ENCODE results near the gene CRHBP. TPM values are rescaled to one million over a fixed set of nuclear protein-coding genes. Genes with fewer than 3 reads are reported as not detected.

The CRHBP gene
- total RNA-seq, 4 donors from 2014 or later, result 1.3 to 8.1 (median 7.0) TPM; not detected in 1

GRCh38 chr5:76978869-76979268 lies 26.0 kb downstream of the CRHBP start:
- Histone ChIP-seq H3K36me3 (no peaks in the 10 kb centered on the region), H3K27ac (no peak overlapping the region), H3K4me3 (no peak overlapping the region), H3K9me3 (no peaks in the 10 kb centered on the region), H3K4me1 (no peaks in the 10 kb centered on the region), H3K27me3 (no peaks in the 10 kb centered on the region)
- no peak for TF ChIP-seq CTCF (IDR thresholded peaks at IDR 0.05)
- no peak for TF ChIP-seq POLR2A (IDR thresholded peaks at IDR 0.05)
- DNase-seq, result no peak
- intact Hi-C loops (cut with DNase I; ENCODE audit: low total_unique reads), result no loop called here

- no peak overlapping the region for H3K4me3 ChIP-seq
- DNase-seq, result no peak
- H3K4me1 ChIP-seq, result no peaks in the 10 kb centered on the region
- no peaks in the 10 kb centered on the region for H3K27me3 ChIP-seq
- intact Hi-C loops (cut with DNase I; ENCODE audit: low total_unique reads), result no loop called here
- no peaks in the 10 kb centered on the region for H3K9me3 ChIP-seq
- H3K27ac ChIP-seq, result no peak overlapping the region
- no peak for TF ChIP-seq POLR2A (IDR thresholded peaks at IDR 0.05)
- no peak for TF ChIP-seq CTCF (IDR thresholded peaks at IDR 0.05)
- H3K36me3 ChIP-seq, result no peaks in the 10 kb centered on the region
These were observed 27.8 kb downstream of the CRHBP start for GRCh38 chr5:76980518-76981144.

GRCh38 chr5:76982450-76982849 lies 29.6 kb downstream of the CRHBP start:
- no peak overlapping the region for H3K27ac ChIP-seq
- no peak for DNase-seq
- TF ChIP-seq CTCF (IDR thresholded peaks at IDR 0.05), result no peak
- TF ChIP-seq POLR2A (IDR thresholded peaks at IDR 0.05), result no peak
- no peaks in the 10 kb centered on the region for H3K4me1 ChIP-seq
- intact Hi-C loops (cut with DNase I; ENCODE audit: low total_unique reads), result no loop called here
- no peak overlapping the region for H3K4me3 ChIP-seq
- no peaks in the 10 kb centered on the region for H3K36me3 ChIP-seq
- H3K27me3 ChIP-seq, result no peaks in the 10 kb centered on the region
- no peaks in the 10 kb centered on the region for H3K9me3 ChIP-seq

- Histone ChIP-seq H3K4me1 (no peaks in the 10 kb centered on the region), H3K9me3 (no peaks in the 10 kb centered on the region), H3K36me3 (no peaks in the 10 kb centered on the region), H3K4me3 (no peak overlapping the region), H3K27me3 (no peaks in the 10 kb centered on the region), H3K27ac (no peak overlapping the region)
- DNase-seq, result no peak
- TF ChIP-seq CTCF (IDR thresholded peaks at IDR 0.05), result no peak
- no peak for TF ChIP-seq POLR2A (IDR thresholded peaks at IDR 0.05)
- intact Hi-C loops (cut with DNase I; ENCODE audit: low total_unique reads), result no loop called here
These were observed 30.6 kb downstream of the CRHBP start for GRCh38 chr5:76983468-76983867.

- no peak for DNase-seq
These were observed 34.1 kb downstream of the CRHBP start for GRCh38 chr5:76986825-76987526.

More at GRCh38 chr5:76986825-76987526, 34.1 kb downstream of the CRHBP start:
- Histone ChIP-seq H3K4me3 (no peak overlapping the region), H3K27ac (no peak overlapping the region), H3K36me3 (no peaks in the 10 kb centered on the region), H3K4me1 (no peaks in the 10 kb centered on the region), H3K9me3 (no peaks in the 10 kb centered on the region), H3K27me3 (no peaks in the 10 kb centered on the region)
- intact Hi-C loops (cut with DNase I; ENCODE audit: low total_unique reads), result no loop called here
- TF ChIP-seq CTCF (IDR thresholded peaks at IDR 0.05) (no peak), POLR2A (IDR thresholded peaks at IDR 0.05) (no peak)

Data from uterus (tissue), 4 donors.